HG02885 (cell line): Measurements from ENCODE around the gene C2CD4C.
"Not testable (repeated sequence)": the region's sequence is repeated elsewhere in the genome, so short reads cannot be mapped to it uniquely, and the experiment has no call there.

ENCODE experiments used
- ATAC-seq: cut with Tn5 transposase; IDR thresholded peaks from one replicate; pipeline ENCODE4 v1.9.1; 2021; ENCODE audit warnings: mild to moderate bottlenecking; ENCODE audit not compliant: unreplicated experiment, poor library complexity

C2CD4C gene

GRCh38 chr19:439167-439900 lies 30.4 kb upstream of the C2CD4C start:
- no peak for ATAC-seq

GRCh38 chr19:438416-438958 lies 29.5 kb upstream of the C2CD4C start:
- no peak for ATAC-seq

GRCh38 chr19:437041-437440 lies 28.1 kb upstream of the C2CD4C start:
- no peak for ATAC-seq

GRCh38 chr19:436413-436950 lies 27.5 kb upstream of the C2CD4C start:
- no peak for ATAC-seq

GRCh38 chr19:435707-436412 lies 26.9 kb upstream of the C2CD4C start:
- no peak for ATAC-seq

- no peak for ATAC-seq
Measured at GRCh38 chr19:435056-435706, 26.2 kb upstream of the C2CD4C start.

- no peak for ATAC-seq
Measured at GRCh38 chr19:434152-434960, 25.4 kb upstream of the C2CD4C start.

GRCh38 chr19:430701-431100 lies 21.8 kb upstream of the C2CD4C start:
- no peak for ATAC-seq

GRCh38 chr19:428149-428548 lies 19.2 kb upstream of the C2CD4C start:
- no peak for ATAC-seq

GRCh38 chr19:427675-428074 lies 18.7 kb upstream of the C2CD4C start:
- not testable (repeated sequence) for ATAC-seq

GRCh38 chr19:426725-427445 lies 17.9 kb upstream of the C2CD4C start:
- no peak for ATAC-seq

- ATAC-seq, result no peak
Measured at GRCh38 chr19:425056-425455, 16.1 kb upstream of the C2CD4C start.

- no peak for ATAC-seq
Measured at GRCh38 chr19:424546-424945, 15.6 kb upstream of the C2CD4C start.

GRCh38 chr19:423691-424466 lies 14.9 kb upstream of the C2CD4C start:
- ATAC-seq, result no peak

GRCh38 chr19:422917-423226 lies 13.9 kb upstream of the C2CD4C start:
- ATAC-seq, result not testable (repeated sequence)

GRCh38 chr19:422213-422916 lies 13.4 kb upstream of the C2CD4C start:
- ATAC-seq, result no peak

- ATAC-seq, result no peak
Measured at GRCh38 chr19:419721-420515, 11.0 kb upstream of the C2CD4C start.
